HG03439 (cell line): ENCODE measurements around the gene RAB40C.

Experiments
- ATAC-seq: cut with Tn5 transposase; IDR thresholded peaks from one replicate; pipeline ENCODE4 v1.9.1; 2021; ENCODE audit warnings: mild to moderate bottlenecking, moderate library complexity; ENCODE audit not compliant: unreplicated experiment

The RAB40C gene

GRCh38 chr16:559021-559380, 30.9 kb upstream of the RAB40C start:
- ATAC-seq, result no peak

GRCh38 chr16:559411-560203, 30.3 kb upstream of the RAB40C start:
- ATAC-seq, result no peak

- no peak for ATAC-seq
Measured at GRCh38 chr16:560204-560700, 29.6 kb upstream of the RAB40C start, which contains the start of gene PRR35. PRR35 (plus strand) TSS chr16:560394; CDS start chr16:563295, 2,901 bp downstream.

- no peak for ATAC-seq
Measured at GRCh38 chr16:560701-561412, 29.0 kb upstream of the RAB40C start.

GRCh38 chr16:561413-561794, 28.5 kb upstream of the RAB40C start:
- no peak for ATAC-seq

- no peak for ATAC-seq
Measured at GRCh38 chr16:561957-562938, 27.6 kb upstream of the RAB40C start.

- ATAC-seq, result no peak
Measured at GRCh38 chr16:563072-563644, 26.7 kb upstream of the RAB40C start.

- no peak for ATAC-seq
Measured at GRCh38 chr16:564690-565418, 25.0 kb upstream of the RAB40C start.

GRCh38 chr16:565419-566330, 24.2 kb upstream of the RAB40C start:
- ATAC-seq, result no peak

GRCh38 chr16:566475-567372, 23.1 kb upstream of the RAB40C start, which contains the start of gene NHLRC4:
NHLRC4 (plus strand) TSS chr16:567005; CDS start chr16:568048, 1,043 bp downstream.
- no peak for ATAC-seq

- ATAC-seq, result no peak
Measured at GRCh38 chr16:567373-568256, 22.3 kb upstream of the RAB40C start.

- no peak for ATAC-seq
Measured at GRCh38 chr16:568401-569258, 21.2 kb upstream of the RAB40C start.

GRCh38 chr16:569445-570254, 20.2 kb upstream of the RAB40C start, which contains the start of gene PIGQ:
PIGQ (plus strand) TSS chr16:569968; CDS start chr16:574075, 4,107 bp downstream.
- peak; percentile 42 for ATAC-seq

GRCh38 chr16:572865-573650, 16.8 kb upstream of the RAB40C start:
- no peak for ATAC-seq
